Stimulated activated CD8-positive, alpha-beta memory T cell treated with anti-CD3 and anti-CD28 coated beads, Interleukin-15, amount 100 ng/mL, for 1 hour (primary cell): ENCODE measurements around the gene FCN3.

Experiments
- DNase-seq: peaks from one replicate; pipeline ENCODE4 v3.0.0-alpha.2; 2020; ENCODE audit warnings: low read depth

The FCN3 gene

GRCh38 chr1:27380224-27380623 lies 5.6 kb upstream of the FCN3 start:
- no peak for DNase-seq

- DNase-seq: no peak
These were observed 5.0 kb upstream of the FCN3 start for GRCh38 chr1:27379564-27380122.

- DNase-seq: no peak
These were observed 3.3 kb upstream of the FCN3 start for GRCh38 chr1:27377760-27378495.

GRCh38 chr1:27372808-27373690 lies 1.6 kb downstream of the FCN3 start:
- DNase-seq: no peak

GRCh38 chr1:27372022-27372807 lies 2.4 kb downstream of the FCN3 start:
- no peak for DNase-seq

- DNase-seq: no peak
These were observed 5.6 kb downstream of the FCN3 start for GRCh38 chr1:27368869-27369582.

GRCh38 chr1:27367160-27367650 lies 7.4 kb downstream of the FCN3 start:
- DNase-seq: no peak

GRCh38 chr1:27366411-27367159 lies 8.0 kb downstream of the FCN3 start, which contains the start of gene MAP3K6:
TSS of gene MAP3K6 (minus strand) at chr1:27366961. CDS start at chr1:27366597, 364 bp downstream.
- DNase-seq: no peak

- DNase-seq: peak; percentile 36
These were observed 8.6 kb downstream of the FCN3 start for GRCh38 chr1:27366113-27366410.

- DNase-seq: peak; percentile 72
These were observed 9.1 kb downstream of the FCN3 start for GRCh38 chr1:27365372-27366112.

GRCh38 chr1:27364696-27365371 lies 9.8 kb downstream of the FCN3 start:
- DNase-seq: no peak

- DNase-seq: no peak
These were observed 10.6 kb downstream of the FCN3 start for GRCh38 chr1:27363766-27364695.

- no peak for DNase-seq
These were observed 13.1 kb downstream of the FCN3 start for GRCh38 chr1:27361553-27361952.

GRCh38 chr1:27361044-27361402 lies 13.6 kb downstream of the FCN3 start:
- DNase-seq: no peak

GRCh38 chr1:27360159-27361043 lies 14.2 kb downstream of the FCN3 start:
- DNase-seq: peak; percentile 34

GRCh38 chr1:27359822-27360158 lies 14.8 kb downstream of the FCN3 start:
- no peak for DNase-seq

- no peak for DNase-seq
These were observed 15.7 kb downstream of the FCN3 start for GRCh38 chr1:27358928-27359313.
